NB4 (cell line): ENCODE data around the gene CTRB1.

ENCODE experiments used
- POLR2A ChIP-seq: IDR thresholded peaks from 2 replicates; pipeline ENCODE4 v1.6.1; 2011; ENCODE audit warnings: mild to moderate bottlenecking; ENCODE audit not compliant: insufficient read length; ENCODE audit errors: extremely low read depth
- TF ChIP-seq, protein P1 (sequence below): IDR thresholded peaks from one replicate; pipeline ENCODE4 v1.5.1; 2012; ENCODE audit warnings: low read depth, low read length

DNA sequence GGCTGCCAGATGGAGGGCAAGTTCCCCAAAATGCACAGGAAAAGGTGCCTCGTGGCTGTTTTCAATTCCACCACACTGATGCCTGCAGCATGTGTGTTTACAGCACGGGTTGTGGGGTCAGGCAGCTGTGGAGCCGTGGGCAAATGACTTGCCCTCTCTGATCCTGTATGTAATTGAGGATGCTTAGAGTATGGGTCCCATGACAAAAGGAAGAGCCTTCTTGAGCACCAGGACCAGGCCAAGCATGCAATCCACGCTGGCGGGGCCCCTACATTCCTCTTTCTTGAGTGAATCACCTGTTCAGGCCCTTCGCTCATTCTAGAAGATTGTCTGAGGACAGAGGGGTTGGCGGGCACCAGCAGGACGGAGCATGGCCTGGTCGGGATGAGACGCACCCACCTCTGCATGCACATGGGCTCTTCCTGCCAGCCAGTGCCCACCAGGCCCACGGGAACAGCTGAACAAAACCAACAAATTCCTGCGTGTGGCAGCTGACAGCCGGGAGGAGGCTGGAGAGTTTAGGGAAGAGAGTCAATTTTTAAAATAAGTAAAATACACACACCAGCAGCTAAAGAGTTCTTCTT lies 10.5 kb upstream of the CTRB1 start:
- TF ChIP-seq, protein P1, sequence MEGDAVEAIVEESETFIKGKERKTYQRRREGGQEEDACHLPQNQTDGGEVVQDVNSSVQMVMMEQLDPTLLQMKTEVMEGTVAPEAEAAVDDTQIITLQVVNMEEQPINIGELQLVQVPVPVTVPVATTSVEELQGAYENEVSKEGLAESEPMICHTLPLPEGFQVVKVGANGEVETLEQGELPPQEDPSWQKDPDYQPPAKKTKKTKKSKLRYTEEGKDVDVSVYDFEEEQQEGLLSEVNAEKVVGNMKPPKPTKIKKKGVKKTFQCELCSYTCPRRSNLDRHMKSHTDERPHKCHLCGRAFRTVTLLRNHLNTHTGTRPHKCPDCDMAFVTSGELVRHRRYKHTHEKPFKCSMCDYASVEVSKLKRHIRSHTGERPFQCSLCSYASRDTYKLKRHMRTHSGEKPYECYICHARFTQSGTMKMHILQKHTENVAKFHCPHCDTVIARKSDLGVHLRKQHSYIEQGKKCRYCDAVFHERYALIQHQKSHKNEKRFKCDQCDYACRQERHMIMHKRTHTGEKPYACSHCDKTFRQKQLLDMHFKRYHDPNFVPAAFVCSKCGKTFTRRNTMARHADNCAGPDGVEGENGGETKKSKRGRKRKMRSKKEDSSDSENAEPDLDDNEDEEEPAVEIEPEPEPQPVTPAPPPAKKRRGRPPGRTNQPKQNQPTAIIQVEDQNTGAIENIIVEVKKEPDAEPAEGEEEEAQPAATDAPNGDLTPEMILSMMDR: no peak
- TF ChIP-seq POLR2A: no peak
